IPS-NIHi7 (cell line): ENCODE measurements around the gene KDM5B.
"Not testable (repeated sequence)": the region's sequence is repeated elsewhere in the genome, so short reads cannot be mapped to it uniquely, and the experiment has no call there.

Experiments used
- DNase-seq: peaks from one replicate; pipeline ENCODE4 v3.0.0; 2012; ENCODE audit warnings: mixed read lengths; ENCODE audit errors: extremely low spot score

The KDM5B gene

DNA sequence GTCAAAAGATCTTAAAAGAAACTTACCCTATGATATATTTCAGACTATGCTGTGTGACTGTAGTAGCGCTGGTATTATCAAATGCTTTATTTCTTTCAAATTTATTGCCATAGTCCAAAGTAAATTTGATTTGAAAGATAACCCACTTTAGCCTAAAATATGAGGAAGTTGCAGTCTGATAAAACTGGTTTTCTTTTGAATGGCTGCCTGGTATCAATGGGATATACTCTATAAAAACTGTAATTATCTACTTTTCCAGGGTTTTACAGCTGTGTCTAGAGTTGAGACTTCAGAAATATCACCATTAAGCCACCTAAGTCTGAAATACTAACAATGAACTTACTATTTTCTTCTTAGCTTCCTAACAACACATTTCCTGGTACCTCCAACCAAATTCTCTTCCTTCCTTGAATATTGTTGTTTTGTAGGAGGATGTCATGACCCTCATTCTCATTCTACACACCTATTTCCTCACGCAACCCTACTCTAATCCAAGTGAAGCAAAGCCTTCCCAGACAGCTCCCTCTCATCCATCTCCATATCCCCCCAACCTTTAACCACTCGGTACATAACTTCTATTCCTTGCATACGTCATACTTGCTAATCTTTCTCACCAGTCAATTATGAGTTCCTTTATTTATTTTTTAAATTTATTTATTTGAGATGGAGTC lies 17.0 kb downstream of the KDM5B start:
- no peak for DNase-seq

DNA sequence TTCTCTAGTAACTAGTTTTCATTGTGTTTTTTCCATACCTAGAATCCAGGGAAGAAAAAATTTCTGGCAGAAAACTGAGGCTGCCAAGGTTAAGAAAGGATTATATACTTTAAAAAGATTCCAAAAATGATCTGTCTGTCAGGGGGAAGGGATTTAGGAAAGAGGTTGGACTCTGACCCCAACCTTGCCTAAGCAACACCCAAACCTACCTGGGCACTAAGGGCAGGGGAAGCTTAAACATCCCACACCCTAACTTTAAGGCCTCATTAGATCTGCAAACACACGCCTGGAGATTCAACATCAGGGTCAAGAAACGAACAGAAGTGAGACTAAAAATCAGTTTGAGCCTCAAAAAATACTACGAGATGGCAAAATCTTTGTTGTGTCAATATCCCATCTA lies 19.4 kb downstream of the KDM5B start:
- no peak for DNase-seq

DNA sequence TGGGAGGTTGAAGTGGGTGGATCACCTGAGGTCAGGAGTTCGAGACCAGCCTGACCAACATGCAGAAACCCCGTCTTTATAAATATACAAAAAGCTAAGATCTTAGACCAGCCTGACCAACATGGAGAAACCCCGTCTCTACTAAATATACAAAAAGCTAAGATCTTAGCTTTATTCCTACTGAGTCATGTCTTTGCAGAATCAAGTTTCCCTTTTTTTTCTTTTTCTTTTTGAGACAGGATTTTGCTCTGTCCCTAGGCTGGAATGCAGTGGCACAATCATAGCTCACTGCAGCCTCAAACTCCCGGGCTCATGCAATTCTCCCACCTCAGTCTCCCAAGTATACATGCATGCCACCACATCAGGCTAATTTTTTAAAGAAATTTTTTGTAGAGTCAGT lies 21.4 kb downstream of the KDM5B start:
- DNase-seq, result no peak

DNA sequence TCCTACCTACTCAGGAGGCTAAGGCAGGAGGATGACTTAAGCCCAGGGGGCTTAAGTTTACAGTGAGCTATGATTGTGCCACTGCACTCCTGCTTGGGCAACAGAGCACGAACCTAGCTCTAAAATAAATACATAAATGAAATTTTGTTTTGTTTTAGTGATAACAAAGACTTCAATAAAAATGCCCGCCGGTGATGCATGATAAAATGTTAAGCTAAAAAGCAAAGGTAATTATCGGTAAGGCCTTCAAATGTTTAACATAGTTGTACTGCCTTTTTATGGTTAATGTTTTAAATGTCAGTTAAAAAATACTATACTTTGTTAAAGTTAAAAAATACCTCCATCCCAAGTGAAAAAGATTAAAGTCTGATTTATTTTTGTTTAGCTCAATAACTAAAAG lies 27.0 kb downstream of the KDM5B start:
- no peak for DNase-seq

DNA sequence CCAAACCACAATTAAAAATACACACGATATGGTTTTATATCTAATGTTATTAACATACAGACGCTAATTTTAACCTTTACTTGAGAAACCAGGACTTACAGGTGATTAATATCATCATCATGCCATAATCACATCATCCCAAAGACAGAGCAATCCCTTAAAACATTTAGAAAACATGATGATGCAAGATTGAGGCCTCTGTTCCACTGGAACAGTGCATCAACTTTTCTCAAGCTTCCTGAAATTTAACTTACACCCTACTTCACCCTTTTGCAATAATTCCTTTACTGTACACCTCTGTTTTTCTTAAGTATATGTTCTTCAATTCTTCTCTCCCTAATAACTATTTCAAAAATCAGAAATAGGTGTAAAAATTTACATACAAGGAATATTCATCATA lies 38.1 kb downstream of the KDM5B start:
- DNase-seq, result no peak

DNA sequence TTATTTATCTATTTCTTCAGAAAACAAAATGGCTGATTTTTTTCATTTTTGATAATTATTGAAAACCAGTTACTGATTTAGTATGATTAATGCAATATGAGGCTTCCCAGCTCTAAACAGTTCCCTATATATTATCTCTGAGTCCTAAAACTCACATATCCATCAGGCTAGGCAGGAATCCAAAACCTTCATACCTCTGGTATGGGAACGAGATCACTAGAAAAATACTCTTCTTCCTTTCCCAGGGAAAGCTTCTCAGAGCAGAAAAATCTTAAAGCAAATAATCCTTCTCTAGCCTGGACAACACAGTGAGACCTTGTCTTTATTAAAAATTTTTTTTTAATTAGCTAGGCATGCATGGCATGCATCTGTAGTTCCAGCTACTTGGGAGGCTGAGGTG lies 42.5 kb downstream of the KDM5B start:
- no peak for DNase-seq

DNA sequence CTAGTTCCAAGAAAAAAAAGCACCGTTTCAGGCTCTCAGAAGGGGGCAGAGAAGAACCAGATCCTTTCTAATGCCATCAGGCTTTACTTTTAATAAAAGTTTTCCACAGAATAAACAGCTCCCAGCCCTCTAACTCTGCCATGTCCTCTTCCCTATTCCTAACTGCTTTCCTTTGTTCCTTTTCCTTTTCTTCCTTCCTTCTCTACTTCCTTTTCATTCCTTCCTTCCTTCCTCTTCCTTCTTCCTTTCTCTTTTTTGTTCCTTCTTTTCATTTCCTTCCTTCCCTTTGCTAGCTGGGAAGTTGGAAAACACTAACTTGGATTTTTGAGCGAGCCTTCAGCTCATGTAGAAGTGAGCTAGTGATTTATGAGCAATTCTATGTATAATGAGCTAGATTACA lies 46.2 kb downstream of the KDM5B start:
- no peak for DNase-seq

DNA sequence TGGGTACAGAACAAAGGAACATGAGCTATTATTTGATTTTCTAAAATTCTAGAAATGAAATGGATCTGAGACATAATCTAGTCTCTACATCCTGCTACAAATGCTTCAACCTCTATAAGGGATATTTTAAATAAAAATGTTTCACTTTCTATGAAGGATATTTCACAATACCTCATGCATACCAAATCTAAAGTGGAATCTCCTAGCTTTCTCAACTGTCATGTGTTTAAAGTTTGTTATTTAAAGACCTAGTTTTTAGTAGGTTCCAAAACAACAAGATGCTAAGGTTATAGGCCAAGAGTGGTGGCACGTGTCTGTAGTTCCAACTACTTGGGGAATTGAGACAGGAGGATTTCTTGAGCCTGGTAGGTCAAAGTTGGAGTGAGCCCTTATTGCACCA lies 47.6 kb downstream of the KDM5B start:
- no peak for DNase-seq

DNA sequence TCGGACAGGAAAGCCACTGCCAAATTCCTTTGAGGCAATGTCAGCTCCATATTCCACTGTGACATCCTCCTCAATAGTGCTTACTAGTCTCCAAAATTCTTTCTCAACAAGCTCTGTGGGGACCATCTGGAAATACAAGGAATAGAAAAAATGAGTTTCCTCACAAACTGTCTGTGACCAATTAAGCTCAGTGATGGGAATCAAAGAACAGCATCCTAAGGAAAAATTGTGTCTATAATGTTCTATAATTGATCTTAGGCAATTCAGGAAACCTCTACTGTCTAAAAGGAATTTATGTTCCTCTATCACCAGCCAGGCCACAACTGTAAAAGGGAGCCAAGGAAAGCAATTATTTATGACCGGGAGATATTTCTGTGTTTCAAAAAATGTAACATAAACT lies 51.8 kb downstream of the KDM5B start:
- no peak for DNase-seq

DNA sequence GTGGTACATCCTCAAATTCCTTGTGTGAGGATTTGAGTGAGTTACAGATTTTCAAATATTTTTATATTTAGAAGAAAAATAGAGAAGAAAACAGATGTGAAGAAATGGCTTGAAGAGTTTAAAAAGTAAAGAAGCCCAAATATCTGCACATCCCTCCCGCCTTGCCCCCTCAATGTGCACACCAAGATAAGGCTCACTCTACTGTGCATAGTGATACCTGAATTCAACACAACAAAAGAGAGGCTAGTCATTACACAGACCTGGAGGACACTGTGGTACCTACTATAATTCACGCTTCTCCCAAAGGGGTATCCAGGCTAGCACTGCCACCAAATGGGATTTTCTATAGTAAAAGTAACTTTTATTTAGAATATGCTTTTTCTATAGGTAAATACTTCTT lies 53.9 kb downstream of the KDM5B start:
- DNase-seq, result no peak

DNA sequence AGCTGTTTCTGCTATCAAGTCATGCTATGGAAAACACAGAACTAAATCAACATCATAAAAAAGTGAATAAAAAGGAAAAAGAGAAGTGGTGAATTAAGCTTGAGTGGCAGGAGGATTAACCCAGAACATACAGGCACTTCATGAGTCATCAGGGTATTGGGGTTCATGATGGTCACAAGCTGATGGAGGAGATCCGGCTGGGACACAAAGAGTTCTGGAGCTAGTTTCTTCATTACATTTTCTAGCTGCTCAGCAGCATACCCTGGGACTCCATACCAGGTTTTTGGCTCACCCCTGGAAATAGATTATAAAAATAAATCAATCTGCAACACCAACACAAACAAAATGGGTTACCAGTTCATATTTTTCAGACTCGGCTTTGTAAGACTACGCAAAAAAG lies 55.4 kb downstream of the KDM5B start:
- DNase-seq, result no peak

DNA sequence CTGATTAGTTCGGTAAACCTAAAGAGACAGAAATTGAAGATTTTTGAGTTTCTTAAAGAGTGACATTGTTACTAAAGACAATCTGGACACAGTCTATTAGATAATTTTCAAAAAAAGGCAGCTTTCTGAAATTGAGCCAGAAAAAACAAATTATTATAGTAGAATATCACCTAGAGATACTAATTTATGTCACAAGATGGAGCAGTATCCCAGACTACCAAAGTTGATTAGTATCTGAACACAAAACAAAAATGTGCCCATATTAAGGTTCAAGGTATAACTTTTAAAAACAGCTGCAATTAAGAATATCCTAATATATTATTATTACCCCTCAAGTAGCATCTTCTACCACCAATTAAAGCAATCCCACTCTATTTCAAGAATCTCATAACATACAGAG lies 57.5 kb downstream of the KDM5B start:
- no peak for DNase-seq

DNA sequence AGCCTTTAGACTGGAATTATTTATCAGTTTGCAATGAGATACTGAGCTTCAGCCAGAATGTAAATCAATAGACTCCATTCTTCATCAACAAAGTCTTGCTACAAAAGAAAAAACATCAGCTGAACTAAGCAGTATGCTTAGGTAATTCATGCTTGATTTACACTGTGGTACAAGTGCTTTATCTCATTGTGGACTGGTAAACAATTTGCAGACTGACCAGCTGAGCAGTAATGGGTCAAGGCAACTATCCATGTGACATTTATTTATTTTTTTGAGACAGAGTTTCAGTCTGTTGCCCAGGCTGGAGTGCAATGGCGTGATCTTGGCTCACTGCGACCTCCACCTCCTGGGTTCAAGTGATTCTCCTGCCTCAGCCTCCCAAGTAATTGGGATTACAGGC lies 58.2 kb downstream of the KDM5B start:
- DNase-seq, result no peak

DNA sequence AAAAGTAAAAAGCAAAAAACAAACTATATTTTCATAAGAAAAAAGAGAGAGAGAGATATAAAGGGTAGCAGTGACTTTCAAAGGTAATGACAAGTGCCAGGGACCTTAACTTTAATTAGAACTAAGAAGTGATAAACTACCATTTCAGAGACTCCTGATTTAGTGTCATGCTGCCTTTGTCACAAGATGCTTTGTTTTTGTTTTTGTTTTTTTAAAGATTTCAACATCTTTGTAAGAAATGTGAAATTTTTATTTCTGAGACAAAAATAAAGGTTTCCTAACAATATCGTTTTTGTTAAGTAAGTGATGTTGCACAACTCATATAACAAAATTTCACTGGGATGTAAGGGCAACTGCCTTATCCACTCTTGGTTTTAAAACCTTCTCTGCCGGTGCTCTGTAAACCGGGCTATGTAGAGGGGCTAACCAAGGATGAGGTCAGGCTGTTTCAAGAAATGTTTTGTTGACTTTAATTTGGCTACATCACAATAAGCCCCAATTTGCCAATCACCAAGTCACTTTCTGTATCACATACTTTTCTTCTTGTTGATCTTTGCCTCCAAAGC lies 62.8 kb downstream of the KDM5B start:
- DNase-seq, result no peak

DNA sequence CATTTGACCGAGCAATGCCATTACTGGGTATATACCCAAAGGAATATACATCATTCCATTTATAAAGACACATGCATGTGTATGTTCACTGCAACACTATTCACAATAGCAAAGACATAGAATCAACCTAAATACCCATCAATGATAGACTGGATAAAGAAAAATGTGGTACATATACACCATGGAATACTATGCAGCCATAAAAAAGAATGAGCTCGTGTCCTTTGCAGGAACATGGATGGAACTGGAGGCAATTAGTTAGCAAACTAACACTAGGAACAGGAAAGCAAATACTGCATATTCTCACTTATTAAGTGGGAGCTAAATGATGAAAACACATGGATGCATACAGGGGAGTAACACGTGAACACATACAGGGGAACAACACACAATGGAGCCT lies 63.5 kb downstream of the KDM5B start:
- DNase-seq, result not testable (repeated sequence)

DNA sequence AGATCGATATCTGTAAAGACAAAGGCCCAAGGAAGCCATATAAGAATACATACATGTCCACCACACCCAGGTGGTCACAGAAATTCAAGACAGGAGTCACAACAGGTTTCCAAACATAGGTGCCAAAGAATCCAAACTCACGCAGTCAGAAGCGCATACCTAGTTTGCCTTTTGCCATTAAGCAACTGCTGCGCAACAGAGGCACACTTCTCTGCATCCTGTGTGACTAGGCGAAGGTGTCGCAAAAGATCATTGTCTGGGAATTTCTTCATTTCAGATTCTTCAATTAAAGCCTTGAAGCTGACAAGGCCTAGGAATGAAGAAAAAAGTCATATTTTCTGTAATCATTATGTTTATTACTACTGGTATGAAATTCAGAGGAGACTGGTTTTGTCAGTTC lies 65.7 kb downstream of the KDM5B start:
- no peak for DNase-seq

DNA sequence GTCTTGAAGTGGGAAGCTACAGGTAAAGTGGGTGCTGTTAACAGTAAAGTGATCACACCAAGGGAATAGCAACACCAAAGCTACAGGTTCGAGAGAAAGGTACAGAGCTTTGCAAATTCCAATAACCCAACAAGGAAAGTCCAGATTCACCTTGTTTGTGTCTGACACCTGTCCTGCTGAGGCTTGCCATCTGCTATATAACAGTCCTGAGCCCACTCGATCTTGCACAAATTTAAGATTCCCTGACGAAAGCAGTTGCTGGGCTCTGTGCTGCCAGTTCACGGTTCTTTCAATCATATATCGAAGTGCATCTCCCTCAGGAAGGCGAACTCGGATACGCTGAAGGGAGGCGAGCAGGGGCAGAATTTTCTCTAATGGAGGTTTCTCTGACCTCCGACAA lies 75.0 kb downstream of the KDM5B start:
- DNase-seq, result no peak

DNA sequence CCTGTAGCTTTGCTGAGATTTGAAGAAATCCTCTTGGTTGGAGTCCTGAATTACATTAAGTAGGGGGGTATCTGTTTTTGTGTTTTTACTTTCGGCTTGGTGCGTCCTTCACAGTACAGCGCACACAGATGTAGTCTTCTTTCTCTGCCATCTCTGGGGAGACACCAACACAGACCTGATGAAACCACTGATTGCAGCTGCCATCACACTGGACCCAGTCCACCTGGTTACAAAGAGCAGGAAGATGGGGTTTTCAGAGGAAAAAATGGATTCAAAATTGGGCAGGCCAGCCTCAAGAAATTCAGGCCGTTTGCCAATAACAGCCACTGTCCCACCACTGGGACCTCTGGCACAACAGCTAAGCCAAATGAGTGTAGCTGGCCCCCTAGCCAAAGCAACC lies 79.3 kb downstream of the KDM5B start:
- no peak for DNase-seq

DNA sequence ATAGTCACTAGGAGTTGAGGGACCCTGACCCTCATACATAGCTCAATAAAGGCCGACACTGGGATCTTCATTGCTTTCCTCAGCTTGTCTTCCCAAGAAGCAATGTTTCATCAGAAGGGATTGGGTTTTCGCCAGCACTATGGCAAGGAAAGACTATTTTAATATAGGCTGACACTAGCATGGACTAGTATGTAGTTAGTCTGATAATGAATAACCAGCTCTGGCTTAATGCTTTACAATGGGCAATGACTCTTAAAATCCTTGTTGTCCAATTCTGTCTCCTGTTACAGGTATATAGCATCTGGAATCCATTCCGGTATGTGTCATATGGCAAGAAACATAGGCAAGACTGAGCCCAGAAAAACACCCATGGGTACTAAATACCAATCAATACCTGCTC lies 82.7 kb downstream of the KDM5B start:
- DNase-seq, result no peak

DNA sequence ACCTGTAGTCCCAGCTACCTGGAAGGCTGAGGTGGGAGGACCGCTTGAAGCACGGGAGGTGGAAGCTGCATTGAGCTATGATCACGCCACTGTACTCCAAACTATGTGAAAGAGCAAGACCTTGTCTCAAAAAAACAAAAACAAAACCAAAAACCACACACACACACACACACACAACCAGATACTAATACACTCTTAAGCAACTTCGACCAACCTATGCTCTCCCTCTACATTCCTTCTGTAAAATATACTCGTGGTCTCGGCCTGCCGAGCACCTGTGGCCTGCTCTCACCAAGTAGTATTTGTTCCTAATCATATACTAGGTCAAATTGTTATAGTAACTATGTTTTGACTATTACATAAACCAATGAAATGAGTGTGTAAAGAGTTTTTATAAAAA lies 84.5 kb downstream of the KDM5B start:
- DNase-seq, result no peak

DNA sequence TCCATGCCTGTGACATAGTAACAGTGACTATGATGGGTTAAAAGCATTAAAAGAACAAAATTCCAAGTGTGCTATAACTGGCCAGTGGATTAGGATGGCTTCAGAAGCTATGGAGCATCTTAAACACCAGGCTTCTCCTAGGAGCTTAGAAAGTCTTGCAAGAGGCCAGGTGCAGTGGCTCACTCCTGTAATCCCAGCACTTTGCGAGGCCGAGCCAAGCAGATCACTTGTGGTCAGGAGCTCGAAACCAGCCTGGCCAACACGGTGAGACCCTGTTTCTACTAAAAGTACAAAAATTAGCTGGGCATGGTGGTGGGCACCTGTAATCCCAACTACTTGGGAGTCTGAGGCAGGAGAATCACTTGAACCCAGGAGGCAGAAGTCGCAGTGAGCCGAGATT lies 85.2 kb downstream of the KDM5B start:
- not testable (repeated sequence) for DNase-seq

DNA sequence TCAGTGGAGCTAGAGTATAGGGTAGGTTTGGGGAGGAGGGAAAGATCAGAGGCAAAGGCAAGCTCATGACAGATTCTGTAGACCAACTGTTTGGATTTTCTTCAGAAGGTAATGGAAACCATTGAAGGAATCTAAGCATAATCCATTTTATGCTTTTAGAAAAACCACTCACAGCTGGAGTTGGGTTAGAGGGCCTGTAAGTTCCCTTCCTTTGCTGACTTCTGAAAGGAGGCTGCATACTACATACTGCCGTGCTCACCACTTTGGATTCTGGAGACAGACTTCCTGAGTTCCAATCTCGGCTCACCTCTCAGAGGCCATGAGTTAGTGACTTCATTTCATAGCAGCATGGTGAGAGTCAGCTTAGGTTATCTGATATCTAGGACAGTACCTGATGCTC lies 91.6 kb downstream of the KDM5B start:
- DNase-seq, result no peak

DNA sequence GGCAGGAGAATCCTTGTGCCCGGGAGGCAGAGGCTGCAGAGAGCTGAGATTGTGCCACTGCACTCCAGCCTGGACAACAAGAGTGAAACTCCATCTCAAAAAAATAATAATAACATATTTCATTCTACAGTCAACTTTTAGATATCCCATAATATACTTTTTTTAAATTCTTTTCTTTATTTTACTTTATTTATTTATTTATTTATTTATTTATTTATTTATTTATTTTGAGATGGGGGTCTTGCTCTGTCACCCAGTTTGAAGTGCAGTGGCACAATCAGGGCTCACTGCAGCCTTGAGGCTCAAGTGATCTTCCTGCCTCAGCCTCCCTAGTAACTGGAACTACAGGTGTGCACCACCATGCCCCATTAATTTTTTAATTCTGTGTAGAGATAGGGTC lies 94.0 kb downstream of the KDM5B start:
- not testable (repeated sequence) for DNase-seq

DNA sequence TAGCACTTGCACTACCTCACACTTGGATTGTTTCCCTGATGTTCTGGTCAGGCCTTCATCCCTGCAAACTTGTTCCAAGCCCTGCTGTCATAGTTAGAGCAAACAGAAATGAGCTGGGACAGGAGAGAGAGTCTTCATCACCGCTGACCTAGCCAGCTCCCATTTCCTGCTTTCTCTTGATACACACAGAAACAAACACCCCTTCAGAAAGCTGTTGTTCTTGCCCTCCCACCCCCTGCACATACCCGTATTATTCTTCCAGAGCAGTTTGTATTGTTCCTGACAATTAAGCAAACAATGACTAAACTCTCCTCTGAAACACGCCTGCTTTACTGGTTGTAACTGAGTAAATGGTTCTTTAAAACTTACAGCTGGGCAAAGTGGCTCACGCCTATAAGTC lies 95.1 kb downstream of the KDM5B start:
- no peak for DNase-seq
